GM15510 (cell line): Measurements from ENCODE around the gene EVI2B.

Experiments
- POLR2A ChIP-seq: IDR thresholded peaks from 3 replicates; pipeline ENCODE4 v1.6.1; 2011; ENCODE audit warnings: borderline replicate concordance; ENCODE audit not compliant: insufficient read length; ENCODE audit errors: extremely low read depth

Gene EVI2B

GRCh38 chr17:31318298-31318801, 4.5 kb upstream of the EVI2B start:
- TF ChIP-seq POLR2A, result peak; percentile 50

GRCh38 chr17:31314782-31315100, 887 bp upstream of the EVI2B start:
- no peak for TF ChIP-seq POLR2A

GRCh38 chr17:31311526-31311925, 2.3 kb downstream of the EVI2B start:
- TF ChIP-seq POLR2A, result no peak

- TF ChIP-seq POLR2A, result no peak
Observed at GRCh38 chr17:31310886-31311285, 3.0 kb downstream of the EVI2B start.

GRCh38 chr17:31310260-31310659, 3.6 kb downstream of the EVI2B start:
- TF ChIP-seq POLR2A, result peak; percentile 19

- no peak for TF ChIP-seq POLR2A
Observed at GRCh38 chr17:31309556-31309955, 4.3 kb downstream of the EVI2B start.

GRCh38 chr17:31308372-31309334, 5.2 kb downstream of the EVI2B start:
- TF ChIP-seq POLR2A, result no peak

- TF ChIP-seq POLR2A, result no peak
Observed at GRCh38 chr17:31307640-31308039, 6.2 kb downstream of the EVI2B start.

GRCh38 chr17:31299624-31300023, 14.2 kb downstream of the EVI2B start:
- no peak for TF ChIP-seq POLR2A

- TF ChIP-seq POLR2A, result no peak
Observed at GRCh38 chr17:31297090-31297489, 16.8 kb downstream of the EVI2B start, which contains the start of gene OMG. Gene OMG (minus strand): TSS chr17:31297239. CDS start chr17:31296331, 908 bp downstream.

- no peak for TF ChIP-seq POLR2A
Observed at GRCh38 chr17:31296142-31296541, 17.7 kb downstream of the EVI2B start.

- TF ChIP-seq POLR2A, result no peak
Observed at GRCh38 chr17:31295489-31295871, 18.4 kb downstream of the EVI2B start.

GRCh38 chr17:31294820-31295488, 18.9 kb downstream of the EVI2B start:
- TF ChIP-seq POLR2A, result no peak

- TF ChIP-seq POLR2A, result no peak
Observed at GRCh38 chr17:31294231-31294630, 19.6 kb downstream of the EVI2B start.

- TF ChIP-seq POLR2A, result no peak
Observed at GRCh38 chr17:31293581-31293980, 20.3 kb downstream of the EVI2B start.
